PC-3 (cell line): ENCODE data around the gene PRPF19. TPM values are rescaled to one million over a fixed set of nuclear protein-coding genes. Genes with fewer than 3 reads are reported as not detected.

ENCODE experiments used
- ATAC-seq: fragments of 200-7000 bp; cut with Tn5 transposase; 2 replicates; pipeline ENCODE4 v1.9.1; 2020; ENCODE audit warnings: mild to moderate bottlenecking, moderate library complexity
- BruUV-seq: library from RNA; stranded (reverse); fragments of 400-500 nt; replicated peaks from 2 replicates; lab custom pipeline; 2021; lab: Mats Ljungman, UMichigan
- CTCF ChIA-PET: fragments of 300-600 bp; sonication (Branson Sonifier 250); formaldehyde crosslinking; loops from one replicate; lab custom pipeline; 2022; ENCODE audit warnings: antibody characterized with exemption; lab: Charles Lee
- POLR2A ChIA-PET: fragments of 300-600 bp; sonication (Branson Sonifier 250); formaldehyde crosslinking; loops from one replicate; lab custom pipeline; 2022; ENCODE audit warnings: antibody characterized with exemption; ENCODE audit not compliant: unreplicated experiment; lab: Charles Lee
- DNase-seq: peaks from one replicate; pipeline ENCODE4 v3.0.0-alpha.2; 2015
- H2AFZ ChIP-seq: fragments of 300-600 bp; sonication (generic); 2 replicates; pipeline ENCODE4 v1.6.0; 2016; ENCODE audit warnings: antibody characterized with exemption, low read length
- H3F3A ChIP-seq: fragments of 300-600 bp; sonication (generic); one replicate; pipeline ENCODE4 v1.6.0; 2017; ENCODE audit warnings: antibody characterized with exemption, low read length, control low read depth, mild to moderate bottlenecking; ENCODE audit not compliant: unreplicated experiment
- H3K27ac ChIP-seq: fragments of 300-600 bp; sonication (generic); 2 replicates; pipeline ENCODE4 v1.5.1; 2016; ENCODE audit warnings: mild to moderate bottlenecking, low read length
- H3K27me3 ChIP-seq: fragments of 300-600 bp; sonication (generic); 2 replicates; pipeline ENCODE4 v1.6.1; 2016; ENCODE audit warnings: low read length, mixed read lengths
- H3K36me3 ChIP-seq: fragments of 300-600 bp; sonication (generic); 2 replicates; pipeline ENCODE4 v1.6.1; 2016; ENCODE audit warnings: low read depth, mixed run types, low read length, mixed read lengths
- H3K4me1 ChIP-seq: fragments of 300-600 bp; sonication (generic); 2 replicates; pipeline ENCODE4 v1.5.1; 2016; ENCODE audit warnings: low read length; ENCODE audit not compliant: insufficient read depth
- H3K4me2 ChIP-seq: fragments of 300-600 bp; sonication (generic); 2 replicates; pipeline ENCODE4 v1.6.0; 2016; ENCODE audit warnings: low read length
- H3K4me3 ChIP-seq: fragments of 300-600 bp; sonication (generic); 2 replicates; pipeline ENCODE4 v1.5.1; 2016; ENCODE audit warnings: mild to moderate bottlenecking, low read length, mixed read lengths
- H3K79me2 ChIP-seq: fragments of 300-600 bp; sonication (generic); 2 replicates; pipeline ENCODE4 v1.6.1; 2017; ENCODE audit warnings: low read length, mixed read lengths
- H3K9ac ChIP-seq: fragments of 300-600 bp; sonication (generic); 2 replicates; pipeline ENCODE4 v1.6.0; 2016; ENCODE audit warnings: mild to moderate bottlenecking, low read length
- H3K9me2 ChIP-seq: fragments of 300-600 bp; sonication (generic); replicated peaks from 2 replicates; pipeline ENCODE4 v1.6.1; 2016; ENCODE audit warnings: mixed run types, low read length, mixed read lengths
- H3K9me3 ChIP-seq: fragments of 300-600 bp; sonication (generic); 2 replicates; pipeline ENCODE4 v1.6.1; 2016; ENCODE audit warnings: low read length, mixed read lengths
- H4K20me1 ChIP-seq: fragments of 300-600 bp; sonication (generic); 2 replicates; pipeline ENCODE4 v1.6.1; 2016; ENCODE audit warnings: low read length, mixed read lengths
- EZH2 ChIP-seq: fragments of 300-600 bp; sonication (generic); IDR thresholded peaks from one replicate; pipeline ENCODE4 v1.6.1; 2017; ENCODE audit warnings: antibody characterized with exemption, mild to moderate bottlenecking, low read length; ENCODE audit not compliant: unreplicated experiment
- EZH2phosphoT487 ChIP-seq: fragments of 300-600 bp; sonication (generic); IDR thresholded peaks from 2 replicates; pipeline ENCODE4 v1.6.1; 2018; ENCODE audit warnings: mild to moderate bottlenecking, antibody characterized with exemption, low read length, borderline replicate concordance
- intact Hi-C: fragments of 100-400 bp; cut with micrococcal nuclease; formaldehyde crosslinking; loops from 2 replicates; pipeline ENCODE4 v1.9.0; 2023
- total RNA-seq: library from RNA; depleted of rRNA; stranded (reverse); fragments of >200 nt; gene quantifications from 2 replicates; pipeline ENCODE4 v1.2.3, GENCODE V29; 2014
- TF ChIP-seq, protein P1 (sequence below): fragments of 300-600 bp; sonication (generic); conservative IDR thresholded peaks from 2 replicates; pipeline ENCODE4 v1.5.1; 2017; ENCODE audit warnings: antibody characterized with exemption, low read depth, mild to moderate bottlenecking, low read length

The PRPF19 gene
- total RNA-seq, 1 experiment from 2014 or later: 165 TPM

DNA sequence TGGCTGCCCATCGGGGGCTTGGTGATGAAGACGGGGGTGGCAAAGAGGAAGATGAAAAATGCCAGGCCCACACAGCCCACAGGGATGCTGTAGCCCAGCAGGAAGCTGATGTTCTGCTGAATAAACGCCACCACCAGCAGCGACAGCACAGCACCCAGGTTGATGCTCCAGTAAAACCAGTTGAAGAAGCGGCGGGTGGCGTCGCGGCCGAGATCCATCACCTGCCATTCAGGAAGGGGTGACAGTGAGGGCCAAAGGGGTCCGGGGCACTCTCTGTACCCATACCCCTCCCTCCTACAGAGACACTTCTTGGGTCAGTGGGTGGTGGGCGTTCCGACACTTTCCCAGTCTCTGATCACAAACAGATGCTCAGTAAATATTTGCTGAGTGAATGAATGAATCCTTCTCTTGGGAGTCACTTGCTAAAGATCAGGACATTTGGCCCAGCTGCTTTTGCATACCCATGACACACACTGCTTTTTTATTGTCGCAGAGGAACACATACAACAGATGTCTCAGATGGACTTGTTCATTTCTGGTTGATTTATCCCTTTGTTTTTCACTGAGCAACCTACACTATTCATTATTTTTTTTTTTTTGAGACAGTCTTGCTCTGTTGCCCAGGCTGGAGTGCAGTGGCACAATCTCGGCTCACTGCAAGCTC is 40.3 kb upstream of the PRPF19 start:
- no peaks in the 10 kb centered on the region for H3K27me3 ChIP-seq
- no peak overlapping the region for H3K4me3 ChIP-seq
- no peak overlapping the region for H3K4me2 ChIP-seq
- no peak overlapping the region for H2AFZ ChIP-seq
- CTCF ChIA-PET: no interaction called here
- intact Hi-C loops: no loop called here
- no peaks in the 10 kb centered on the region for H3K36me3 ChIP-seq
- H3K9me3 ChIP-seq: no peaks in the 10 kb centered on the region
- H3K4me1 ChIP-seq: peaks cover 6% of the 10 kb centered on the region; the same call in 1 of the 2 replicates
- no peak for TF ChIP-seq EZH2phosphoT487
- TF ChIP-seq EZH2: no peak
- TF ChIP-seq, protein P1, sequence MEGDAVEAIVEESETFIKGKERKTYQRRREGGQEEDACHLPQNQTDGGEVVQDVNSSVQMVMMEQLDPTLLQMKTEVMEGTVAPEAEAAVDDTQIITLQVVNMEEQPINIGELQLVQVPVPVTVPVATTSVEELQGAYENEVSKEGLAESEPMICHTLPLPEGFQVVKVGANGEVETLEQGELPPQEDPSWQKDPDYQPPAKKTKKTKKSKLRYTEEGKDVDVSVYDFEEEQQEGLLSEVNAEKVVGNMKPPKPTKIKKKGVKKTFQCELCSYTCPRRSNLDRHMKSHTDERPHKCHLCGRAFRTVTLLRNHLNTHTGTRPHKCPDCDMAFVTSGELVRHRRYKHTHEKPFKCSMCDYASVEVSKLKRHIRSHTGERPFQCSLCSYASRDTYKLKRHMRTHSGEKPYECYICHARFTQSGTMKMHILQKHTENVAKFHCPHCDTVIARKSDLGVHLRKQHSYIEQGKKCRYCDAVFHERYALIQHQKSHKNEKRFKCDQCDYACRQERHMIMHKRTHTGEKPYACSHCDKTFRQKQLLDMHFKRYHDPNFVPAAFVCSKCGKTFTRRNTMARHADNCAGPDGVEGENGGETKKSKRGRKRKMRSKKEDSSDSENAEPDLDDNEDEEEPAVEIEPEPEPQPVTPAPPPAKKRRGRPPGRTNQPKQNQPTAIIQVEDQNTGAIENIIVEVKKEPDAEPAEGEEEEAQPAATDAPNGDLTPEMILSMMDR: no peak
- H3K9me2 ChIP-seq: no peaks in the 10 kb centered on the region
- POLR2A ChIA-PET: no interaction called here
- DNase-seq: no peak
- no peak for ATAC-seq
- H3K79me2 ChIP-seq: no peaks in the 10 kb centered on the region
- H4K20me1 ChIP-seq: no peaks in the 10 kb centered on the region
- H3K27ac ChIP-seq: no peak overlapping the region
- no peaks in the 10 kb centered on the region for H3F3A ChIP-seq
- no TSS peak for BruUV-seq
- no peak overlapping the region for H3K9ac ChIP-seq

DNA sequence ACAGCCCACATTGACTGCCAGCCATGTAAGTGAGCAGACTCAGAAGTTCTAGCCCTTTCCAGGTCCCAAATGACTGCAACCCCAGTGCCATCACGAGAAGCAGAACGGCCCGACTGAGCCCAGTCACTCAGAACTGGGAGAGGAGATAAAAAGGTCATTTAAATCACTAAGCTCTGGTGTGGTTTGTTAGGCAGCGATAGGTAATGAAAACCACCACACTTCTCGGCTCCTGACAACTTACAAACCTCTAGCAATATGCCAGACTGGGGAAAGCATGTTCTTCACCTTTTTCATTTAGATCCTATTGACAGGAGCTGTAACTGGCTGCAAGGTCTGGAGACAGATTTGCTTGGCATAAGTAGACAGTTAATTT is 38.9 kb upstream of the PRPF19 start:
- Histone ChIP-seq H3K27ac (no peak overlapping the region), H4K20me1 (no peaks in the 10 kb centered on the region), H3K27me3 (no peaks in the 10 kb centered on the region), H3K4me1 (peaks cover 6% of the 10 kb centered on the region; the same call in 1 of the 2 replicates), H3K4me3 (no peak overlapping the region), H3K9ac (no peak overlapping the region), H3K9me2 (no peaks in the 10 kb centered on the region), H2AFZ (no peak overlapping the region), H3K4me2 (no peak overlapping the region), H3K9me3 (no peaks in the 10 kb centered on the region), H3K79me2 (no peaks in the 10 kb centered on the region), H3K36me3 (no peaks in the 10 kb centered on the region), H3F3A (no peaks in the 10 kb centered on the region)
- ChIA-PET POLR2A (no interaction called here), CTCF (no interaction called here)
- DNase-seq: no peak
- intact Hi-C loops: no loop called here
- BruUV-seq: no TSS peak
- no peak for ATAC-seq
- TF ChIP-seq EZH2phosphoT487 (no peak), EZH2 (no peak)
- TF ChIP-seq, protein P1: no peak

DNA sequence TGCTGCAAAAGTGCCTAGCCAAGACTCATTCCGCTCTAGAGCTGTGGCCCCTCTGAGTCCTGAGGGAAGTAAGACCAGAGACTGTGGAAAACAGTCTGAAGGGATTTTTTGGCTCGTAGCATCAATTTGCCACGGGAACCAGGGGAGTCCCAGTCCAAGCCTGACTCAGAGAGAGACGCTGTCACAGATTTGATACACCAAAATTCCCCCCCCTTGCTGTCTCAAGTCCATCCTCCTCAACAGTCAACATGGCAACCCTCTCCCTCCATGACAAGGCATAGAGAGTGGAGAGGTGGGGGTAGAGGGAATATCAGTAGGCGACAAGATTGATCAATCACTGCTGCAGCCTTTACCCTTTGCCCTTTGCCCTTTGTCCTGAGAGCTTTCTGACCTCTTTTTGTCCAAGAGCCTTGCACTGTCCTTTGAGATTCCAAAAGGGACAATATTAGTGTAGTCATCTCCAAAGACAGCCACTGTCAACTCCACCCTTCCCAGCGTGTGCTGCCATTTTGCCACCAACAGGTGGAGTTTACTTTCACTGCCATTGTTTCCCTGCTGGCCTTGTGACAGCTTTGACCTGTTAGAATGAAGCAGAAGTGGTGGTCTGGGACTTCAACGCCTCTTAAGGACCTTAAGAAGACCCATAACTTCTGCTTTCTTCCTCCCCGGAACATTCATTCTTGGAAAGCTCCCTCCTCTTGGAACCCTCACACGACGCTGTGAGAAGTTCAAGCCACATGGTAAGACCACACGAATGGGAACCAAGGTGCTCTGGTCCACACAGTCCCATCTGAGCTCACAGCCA is 38.3 kb upstream of the PRPF19 start:
- Histone ChIP-seq H3K27me3 (no peaks in the 10 kb centered on the region), H3K27ac (no peak overlapping the region), H3K9me2 (no peaks in the 10 kb centered on the region), H3K36me3 (no peaks in the 10 kb centered on the region), H3F3A (no peaks in the 10 kb centered on the region), H4K20me1 (no peaks in the 10 kb centered on the region), H2AFZ (no peak overlapping the region), H3K4me3 (no peak overlapping the region), H3K79me2 (no peaks in the 10 kb centered on the region), H3K9ac (no peak overlapping the region), H3K9me3 (no peaks in the 10 kb centered on the region), H3K4me2 (no peak overlapping the region), H3K4me1 (peaks cover 6% of the 10 kb centered on the region; the same call in 1 of the 2 replicates)
- intact Hi-C loops: no loop called here
- BruUV-seq: no TSS peak
- no peak for TF ChIP-seq EZH2
- TF ChIP-seq, protein P1: peak; percentile 39; the same call in 1 of the 2 replicates
- TF ChIP-seq EZH2phosphoT487: no peak
- ATAC-seq (no peak), DNase-seq (no peak)
- POLR2A ChIA-PET: no interaction called here
- CTCF ChIA-PET: no interaction called here
